GM12892 (cell line): ENCODE data around the gene BAX.

Experiments used
- POLR2A ChIP-seq: IDR thresholded peaks from 2 replicates; pipeline ENCODE4 v1.6.1; 2011; ENCODE audit warnings: low read depth, low read length, control low read depth
- POLR2AphosphoS5 ChIP-seq: IDR thresholded peaks from 2 replicates; pipeline ENCODE4 v1.6.1; 2011; ENCODE audit warnings: low read depth, low read length, control low read depth
- TAF1 ChIP-seq: IDR thresholded peaks from 2 replicates; pipeline ENCODE4 v1.6.1; 2011; ENCODE audit warnings: low read depth, mild to moderate bottlenecking, control low read depth, low read length, borderline replicate concordance

GRCh38 chr19:48933382-48933932 lies 21.2 kb upstream of the BAX start, which contains the start of gene DHDH:
- TF ChIP-seq POLR2A (no peak), TAF1 (no peak), POLR2AphosphoS5 (no peak)
